ENCODE data around the gene GALNTL6. TPM values are rescaled to one million over a fixed set of nuclear protein-coding genes. Genes with fewer than 3 reads are reported as not detected.
"Not testable (repeated sequence)": the region's sequence is repeated elsewhere in the genome, so short reads cannot be mapped to it uniquely, and the experiment has no call there.

GALNTL6 gene
- total RNA-seq, 6 donors from 2014 or later: 0.26 to 18.9 TPM; not detected in 4

DNA sequence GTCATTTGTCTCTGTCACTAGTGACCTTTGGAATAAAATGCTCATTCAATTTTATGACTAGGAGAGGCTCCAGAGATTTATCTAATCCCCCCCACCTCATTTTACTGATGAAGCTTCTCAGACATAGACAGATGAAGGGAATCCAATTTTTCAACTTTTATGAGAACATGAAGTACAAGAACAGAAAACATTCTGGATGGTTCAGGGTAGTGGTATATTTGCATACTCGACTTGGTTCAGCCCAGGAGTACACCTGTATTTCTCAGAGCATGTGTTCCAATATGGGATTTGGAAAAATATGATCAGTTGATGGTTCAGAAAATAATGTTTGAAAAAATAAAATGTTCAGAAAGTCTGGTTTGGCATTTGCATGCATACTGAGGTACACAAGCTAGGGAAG, 1224.0 kb downstream of the GALNTL6 start:
- TF ChIP-seq EP300 (IDR thresholded peaks at IDR 0.05) (no peak), POLR2A (IDR thresholded peaks at IDR 0.05) (no peak), POLR2AphosphoS5 (IDR thresholded peaks at IDR 0.05) (no peak)
- TF ChIP-seq, protein P1, sequence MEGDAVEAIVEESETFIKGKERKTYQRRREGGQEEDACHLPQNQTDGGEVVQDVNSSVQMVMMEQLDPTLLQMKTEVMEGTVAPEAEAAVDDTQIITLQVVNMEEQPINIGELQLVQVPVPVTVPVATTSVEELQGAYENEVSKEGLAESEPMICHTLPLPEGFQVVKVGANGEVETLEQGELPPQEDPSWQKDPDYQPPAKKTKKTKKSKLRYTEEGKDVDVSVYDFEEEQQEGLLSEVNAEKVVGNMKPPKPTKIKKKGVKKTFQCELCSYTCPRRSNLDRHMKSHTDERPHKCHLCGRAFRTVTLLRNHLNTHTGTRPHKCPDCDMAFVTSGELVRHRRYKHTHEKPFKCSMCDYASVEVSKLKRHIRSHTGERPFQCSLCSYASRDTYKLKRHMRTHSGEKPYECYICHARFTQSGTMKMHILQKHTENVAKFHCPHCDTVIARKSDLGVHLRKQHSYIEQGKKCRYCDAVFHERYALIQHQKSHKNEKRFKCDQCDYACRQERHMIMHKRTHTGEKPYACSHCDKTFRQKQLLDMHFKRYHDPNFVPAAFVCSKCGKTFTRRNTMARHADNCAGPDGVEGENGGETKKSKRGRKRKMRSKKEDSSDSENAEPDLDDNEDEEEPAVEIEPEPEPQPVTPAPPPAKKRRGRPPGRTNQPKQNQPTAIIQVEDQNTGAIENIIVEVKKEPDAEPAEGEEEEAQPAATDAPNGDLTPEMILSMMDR (IDR thresholded peaks at IDR 0.05): no peak
- Histone ChIP-seq H3K27ac (no peak overlapping the region), H3K4me3 (no peak overlapping the region), H3K4me1 (peaks cover 12 to 29% (median 15%) of the 10 kb centered on the region in 4 donors), H3K9me3 (no peaks in the 10 kb centered on the region), H3K36me3 (no peaks in the 10 kb centered on the region), H3K27me3 (no peaks in the 10 kb centered on the region)
- ATAC-seq (ENCODE audit: low FRiP score in 2 of 2) (no peak), DNase-seq (no peak)
- WGBS, 2 donors: 74 to 81% methylated on average over 1 of the region's 1 CpG

- Histone ChIP-seq H3K36me3 (no peaks in the 10 kb centered on the region), H3K27ac (no peak overlapping the region), H3K4me1 (peaks cover 12 to 29% (median 15%) of the 10 kb centered on the region in 4 donors), H3K27me3 (no peaks in the 10 kb centered on the region), H3K4me3 (no peak overlapping the region), H3K9me3 (no peaks in the 10 kb centered on the region)
- ATAC-seq (ENCODE audit: low FRiP score in 2 of 2) (no peak), DNase-seq (no peak)
- TF ChIP-seq, protein P1 (IDR thresholded peaks at IDR 0.05): no peak
- no peak for TF ChIP-seq POLR2AphosphoS5 (IDR thresholded peaks at IDR 0.05)
- 61 to 70% methylated on average over 6 of the region's 6 CpGs for WGBS, 2 donors
Observed at GRCh38 chr4:173038192-173038896, 1225.1 kb downstream of the GALNTL6 start.

- peaks cover 12 to 29% (median 15%) of the 10 kb centered on the region in 4 donors for H3K4me1 ChIP-seq
- 9 to 10% methylated on average over 5 of the region's 5 CpGs for WGBS, 2 donors
- ATAC-seq (ENCODE audit: low FRiP score in 2 of 2) (peak in 1 of 2 donors; percentile 34), DNase-seq (peak in 1 of 2 donors; percentile 28)
- H3K27me3 ChIP-seq: no peaks in the 10 kb centered on the region
- H3K9me3 ChIP-seq: no peaks in the 10 kb centered on the region
- H3K36me3 ChIP-seq: no peaks in the 10 kb centered on the region
- peak overlapping the region in 1 of 4 donors; percentile 0 for H3K27ac ChIP-seq
- H3K4me3 ChIP-seq: no peak overlapping the region
- TF ChIP-seq POLR2A (IDR thresholded peaks at IDR 0.05) (no peak), EP300 (IDR thresholded peaks at IDR 0.05) (no peak), POLR2AphosphoS5 (IDR thresholded peaks at IDR 0.05) (no peak)
- TF ChIP-seq, protein P1 (IDR thresholded peaks at IDR 0.05): no peak
Observed at GRCh38 chr4:173039617-173040577, 1226.7 kb downstream of the GALNTL6 start.

- ATAC-seq (ENCODE audit: low FRiP score in 2 of 2) (no peak), DNase-seq (no peak)
- WGBS, 2 donors: 98 to 100% methylated on average over 1 of the region's 1 CpG
- Histone ChIP-seq H3K9me3 (no peaks in the 10 kb centered on the region), H3K27me3 (no peaks in the 10 kb centered on the region), H3K36me3 (no peaks in the 10 kb centered on the region), H3K4me1 (peaks cover 12 to 29% (median 15%) of the 10 kb centered on the region in 4 donors), H3K27ac (no peak overlapping the region), H3K4me3 (no peak overlapping the region)
- TF ChIP-seq POLR2AphosphoS5 (IDR thresholded peaks at IDR 0.05) (no peak), POLR2A (IDR thresholded peaks at IDR 0.05) (no peak), EP300 (IDR thresholded peaks at IDR 0.05) (no peak)
- TF ChIP-seq, protein P1 (IDR thresholded peaks at IDR 0.05): no peak
Observed at GRCh38 chr4:173041482-173041881, 1228.3 kb downstream of the GALNTL6 start.

- WGBS, 2 donors: 100% methylated on average over 1 of the region's 1 CpG
- ATAC-seq (ENCODE audit: low FRiP score in 2 of 2); H3K36me3 ChIP-seq; DNase-seq; H3K27me3 ChIP-seq; H3K27ac ChIP-seq; H3K9me3 ChIP-seq; H3K4me3 ChIP-seq: not testable (repeated sequence)
- H3K4me1 ChIP-seq: peaks cover 12 to 29% (median 15%) of the 10 kb centered on the region in 4 donors
Observed at GRCh38 chr4:173042139-173042538, 1228.9 kb downstream of the GALNTL6 start.
